CD4-positive, alpha-beta T cell treated with Interleukin-15 for 4 hours (primary cell): ENCODE results near the gene SARDH.
A peak's percentile ranks its signal among the peaks of the same experiment; 100 is the strongest.
"Not testable (repeated sequence)": the region's sequence is repeated elsewhere in the genome, so short reads cannot be mapped to it uniquely, and the experiment has no call there.

Experiments used
- DNase-seq: peaks from one replicate; pipeline ENCODE4 v3.0.0-alpha.2; 2020; ENCODE audit warnings: low spot score

The SARDH gene

GRCh38 chr9:133632806-133633680 is 105.1 kb downstream of the SARDH start:
- DNase-seq = no peak

GRCh38 chr9:133631111-133631510 is 107.0 kb downstream of the SARDH start:
- DNase-seq = no peak

- DNase-seq = no peak
These were observed 108.7 kb downstream of the SARDH start for GRCh38 chr9:133629221-133630110.

- no peak for DNase-seq
These were observed 109.4 kb downstream of the SARDH start for GRCh38 chr9:133628766-133629165.

GRCh38 chr9:133627341-133627740 is 110.8 kb downstream of the SARDH start:
- DNase-seq = no peak

- not testable (repeated sequence) for DNase-seq
These were observed 112.1 kb downstream of the SARDH start for GRCh38 chr9:133626008-133626407.

GRCh38 chr9:133622555-133622954 is 115.6 kb downstream of the SARDH start:
- DNase-seq = no peak

GRCh38 chr9:133621725-133622267 is 116.4 kb downstream of the SARDH start:
- DNase-seq = no peak

- peak; percentile 44 for DNase-seq
These were observed 118.4 kb downstream of the SARDH start for GRCh38 chr9:133619791-133620190.

GRCh38 chr9:133618726-133619125 is 119.4 kb downstream of the SARDH start:
- no peak for DNase-seq

GRCh38 chr9:133616643-133617405 is 121.3 kb downstream of the SARDH start:
- DNase-seq = no peak

GRCh38 chr9:133615606-133616188 is 122.5 kb downstream of the SARDH start:
- DNase-seq = no peak

GRCh38 chr9:133615186-133615585 is 123.0 kb downstream of the SARDH start:
- DNase-seq = no peak

- no peak for DNase-seq
These were observed 123.5 kb downstream of the SARDH start for GRCh38 chr9:133614678-133615077.

- no peak for DNase-seq
These were observed 124.1 kb downstream of the SARDH start for GRCh38 chr9:133614056-133614455.
